ENCODE measurements around the gene TRIM17.

The TRIM17 gene

GRCh38 chr1:228417061-228417460 is 400 bp upstream of the TRIM17 start:
- DNase-seq (ENCODE audit: low read depth) = no peak

- DNase-seq (ENCODE audit: low read depth) = no peak
Measured at GRCh38 chr1:228415853-228416216, 826 bp downstream of the TRIM17 start.

GRCh38 chr1:228415221-228415620 is 1.4 kb downstream of the TRIM17 start:
- DNase-seq (ENCODE audit: low read depth) = no peak

GRCh38 chr1:228414511-228415211 is 2.0 kb downstream of the TRIM17 start:
- no peak for DNase-seq (ENCODE audit: low read depth)

GRCh38 chr1:228413241-228414010 is 3.2 kb downstream of the TRIM17 start:
- no peak for DNase-seq (ENCODE audit: low read depth)

GRCh38 chr1:228411548-228412430 is 4.9 kb downstream of the TRIM17 start:
- DNase-seq (ENCODE audit: low read depth) = no peak

GRCh38 chr1:228411121-228411520 is 5.5 kb downstream of the TRIM17 start:
- no peak for DNase-seq (ENCODE audit: low read depth)

- DNase-seq (ENCODE audit: low read depth) = no peak
Measured at GRCh38 chr1:228410671-228411070, 6.0 kb downstream of the TRIM17 start.

GRCh38 chr1:228410015-228410414 is 6.6 kb downstream of the TRIM17 start:
- peak; percentile 30 for DNase-seq (ENCODE audit: low read depth)

GRCh38 chr1:228408869-228409805 is 7.5 kb downstream of the TRIM17 start:
- no peak for DNase-seq (ENCODE audit: low read depth)

GRCh38 chr1:228408041-228408868 is 8.4 kb downstream of the TRIM17 start:
- DNase-seq (ENCODE audit: low read depth) = no peak

GRCh38 chr1:228407106-228408040 is 9.3 kb downstream of the TRIM17 start:
- DNase-seq (ENCODE audit: low read depth) = no peak

GRCh38 chr1:228405979-228406228 is 10.8 kb downstream of the TRIM17 start:
- no peak for DNase-seq (ENCODE audit: low read depth)

GRCh38 chr1:228405200-228405978 is 11.3 kb downstream of the TRIM17 start:
- DNase-seq (ENCODE audit: low read depth) = no peak

- DNase-seq (ENCODE audit: low read depth) = no peak
Measured at GRCh38 chr1:228404107-228404720, 12.4 kb downstream of the TRIM17 start.

GRCh38 chr1:228403231-228403631 is 13.4 kb downstream of the TRIM17 start:
- DNase-seq (ENCODE audit: low read depth) = no peak

GRCh38 chr1:228402641-228403025 is 14.0 kb downstream of the TRIM17 start:
- DNase-seq (ENCODE audit: low read depth) = no peak

- DNase-seq (ENCODE audit: low read depth) = no peak
Measured at GRCh38 chr1:228401782-228402640, 14.7 kb downstream of the TRIM17 start.

All from stromal cell of bone marrow (primary cell).